Trophoblast cell (in vitro differentiated cells and primary cell): ENCODE results near the gene ZFAND2A.

Experiments
- DNase-seq, 2 donors: peaks; one replicate each; pipeline ENCODE4 v3.0.0-alpha.2; 2016
- H2AFZ ChIP-seq: 2 replicates; pipeline ENCODE4 v1.6.1; 2013; ENCODE audit warnings: low read length, moderate library complexity, mild to moderate bottlenecking; ENCODE audit not compliant: insufficient read depth, poor library complexity
- H2AK5ac ChIP-seq: 2 replicates; pipeline ENCODE4 v1.6.1; 2013; ENCODE audit warnings: mild to moderate bottlenecking, low read length
- H2BK120ac ChIP-seq: 2 replicates; pipeline ENCODE4 v1.6.1; 2013; ENCODE audit warnings: low read length, mild to moderate bottlenecking, moderate library complexity; ENCODE audit not compliant: insufficient read depth, poor library complexity
- H2BK12ac ChIP-seq: 2 replicates; pipeline ENCODE4 v1.6.1; 2013; ENCODE audit warnings: mild to moderate bottlenecking, low read length, moderate library complexity
- H2BK5ac ChIP-seq: 2 replicates; pipeline ENCODE4 v1.6.1; 2013; ENCODE audit warnings: low read length, low read depth, moderate library complexity, mild to moderate bottlenecking; ENCODE audit not compliant: poor library complexity
- H3K14ac ChIP-seq: 2 replicates; pipeline ENCODE4 v1.6.1; 2013; ENCODE audit warnings: mild to moderate bottlenecking, low read length
- H3K18ac ChIP-seq: 2 replicates; pipeline ENCODE4 v1.6.1; 2013; ENCODE audit warnings: mild to moderate bottlenecking, low read length
- H3K23ac ChIP-seq: 2 replicates; pipeline ENCODE4 v1.6.1; 2013; ENCODE audit warnings: low read length
- H3K27ac ChIP-seq: 2 replicates; pipeline ENCODE4 v1.5.1; 2013; ENCODE audit warnings: low read depth, mild to moderate bottlenecking, inconsistent platforms, low read length, moderate library complexity
- H3K27me3 ChIP-seq: 2 replicates; pipeline ENCODE4 v1.6.1; 2013; ENCODE audit warnings: inconsistent platforms, mild to moderate bottlenecking, low read length, moderate library complexity; ENCODE audit not compliant: insufficient read depth
- H3K36me3 ChIP-seq, 2 experiments: 1 replicate in 1 of 2; 2 replicates in 1 of 2; pipeline ENCODE4 v1.6.1; 2013; ENCODE audit warnings: low read length in 2 of 2, mild to moderate bottlenecking in 2 of 2, moderate library complexity in 1 of 2; ENCODE audit not compliant: insufficient read depth in 2 of 2, control insufficient read depth in 1 of 2
- H3K4ac ChIP-seq: 2 replicates; pipeline ENCODE4 v1.6.1; 2013; ENCODE audit warnings: low read depth, mild to moderate bottlenecking, low read length, moderate library complexity
- H3K4me1 ChIP-seq, 2 experiments: 1 replicate in 1 of 2; 2 replicates in 1 of 2; pipeline ENCODE4 v1.6.1; 2013; ENCODE audit warnings: low read length in 2 of 2, mild to moderate bottlenecking in 2 of 2, moderate library complexity in 1 of 2; ENCODE audit not compliant: insufficient read depth in 2 of 2, control insufficient read depth in 1 of 2
- H3K4me2 ChIP-seq: 2 replicates; pipeline ENCODE4 v1.6.1; 2013; ENCODE audit warnings: inconsistent platforms, mild to moderate bottlenecking, low read length, moderate library complexity
- H3K4me3 ChIP-seq: 2 replicates; pipeline ENCODE4 v1.5.1; 2013; ENCODE audit warnings: mild to moderate bottlenecking, low read depth, low read length, inconsistent platforms
- H3K79me1 ChIP-seq: one replicate; pipeline ENCODE4 v1.6.1; 2013; ENCODE audit warnings: low read length
- H3K79me2 ChIP-seq: 2 replicates; pipeline ENCODE4 v1.6.1; 2013; ENCODE audit warnings: low read length, mild to moderate bottlenecking; ENCODE audit not compliant: control insufficient read depth, insufficient read depth, poor library complexity
- H3K9ac ChIP-seq: 2 replicates; pipeline ENCODE4 v1.6.1; 2013; ENCODE audit warnings: mild to moderate bottlenecking, low read length
- H3K9me3 ChIP-seq: 2 replicates; pipeline ENCODE4 v1.6.1; 2013; ENCODE audit warnings: low read depth, mild to moderate bottlenecking, control low read depth, inconsistent platforms, low read length; ENCODE audit not compliant: insufficient read depth
- H4K12ac ChIP-seq: 2 replicates; pipeline ENCODE4 v1.6.1; 2013; ENCODE audit warnings: low read depth, mild to moderate bottlenecking, low read length, moderate library complexity
- H4K8ac ChIP-seq: 2 replicates; pipeline ENCODE4 v1.6.1; 2013; ENCODE audit warnings: low read depth, mild to moderate bottlenecking, low read length, moderate library complexity
- H4K91ac ChIP-seq: one replicate; pipeline ENCODE4 v1.6.1; 2013; ENCODE audit warnings: low read depth, mild to moderate bottlenecking, low read length, moderate library complexity
- WGBS: extraction: QIAGEN DNeasy Blood & Tissue Kit; methylation state at CpG from one replicate; pipeline ENCODE4 v1.1.7; 2013; ENCODE audit warnings: missing lambda C conversion rate; ENCODE audit not compliant: insufficient read length, insufficient coverage; ENCODE audit errors: extremely low coverage; 5-methylcytosine and 5-hydroxymethylcytosine counted together

The ZFAND2A gene

GRCh38 chr7:1151653-1152425 lies 8.2 kb downstream of the ZFAND2A start:
- Histone ChIP-seq H2AFZ (no peak overlapping the region), H3K4me2 (no peak overlapping the region), H3K79me1 (no peaks in the 10 kb centered on the region), H4K8ac (no peak overlapping the region), H3K4me1 (no peaks in the 10 kb centered on the region), H3K4ac (no peak overlapping the region), H3K36me3 (peaks cover 44 to 60% of the 10 kb centered on the region in 2 experiments), H2BK12ac (no peak overlapping the region), H3K14ac (no peak overlapping the region), H3K27me3 (no peaks in the 10 kb centered on the region), H4K91ac (no peak overlapping the region), H3K23ac (no peak overlapping the region), H3K18ac (no peak overlapping the region), H4K12ac (no peak overlapping the region), H2BK120ac (no peak overlapping the region), H3K9ac (no peak overlapping the region), H3K4me3 (no peak overlapping the region), H3K27ac (no peak overlapping the region), H2AK5ac (no peak overlapping the region), H3K79me2 (no peaks in the 10 kb centered on the region), H2BK5ac (no peak overlapping the region), H3K9me3 (peaks cover 3% of the 10 kb centered on the region)
- no CpG with 5 or more reads among the region's 20 CpGs for WGBS
- no peak for DNase-seq

- Histone ChIP-seq H3K4ac (no peak overlapping the region), H3K27me3 (no peaks in the 10 kb centered on the region), H3K14ac (no peak overlapping the region), H3K4me2 (no peak overlapping the region), H2BK120ac (no peak overlapping the region), H4K91ac (no peak overlapping the region), H3K23ac (no peak overlapping the region), H2BK5ac (no peak overlapping the region), H3K9me3 (no peaks in the 10 kb centered on the region), H3K18ac (no peak overlapping the region), H3K36me3 (peaks cover 39 to 55% of the 10 kb centered on the region in 2 experiments), H4K12ac (no peak overlapping the region), H3K9ac (no peak overlapping the region), H2BK12ac (no peak overlapping the region), H3K4me3 (no peak overlapping the region), H3K27ac (no peak overlapping the region), H3K4me1 (no peaks in the 10 kb centered on the region), H2AK5ac (no peak overlapping the region), H3K79me1 (no peaks in the 10 kb centered on the region), H4K8ac (no peak overlapping the region), H3K79me2 (no peaks in the 10 kb centered on the region), H2AFZ (no peak overlapping the region)
- WGBS: no CpG with 5 or more reads among the region's 13 CpGs
- no peak for DNase-seq
Observed at GRCh38 chr7:1151156-1151555, 8.8 kb downstream of the ZFAND2A start.

GRCh38 chr7:1150400-1151002 lies 9.5 kb downstream of the ZFAND2A start:
- Histone ChIP-seq H4K91ac (no peak overlapping the region), H3K9me3 (no peaks in the 10 kb centered on the region), H3K9ac (no peak overlapping the region), H2BK120ac (no peak overlapping the region), H4K8ac (no peak overlapping the region), H3K27ac (no peak overlapping the region), H3K27me3 (no peaks in the 10 kb centered on the region), H3K36me3 (peaks cover 35 to 51% of the 10 kb centered on the region in 2 experiments), H3K4ac (no peak overlapping the region), H2AK5ac (no peak overlapping the region), H3K4me1 (no peaks in the 10 kb centered on the region), H4K12ac (no peak overlapping the region), H2BK5ac (no peak overlapping the region), H3K79me2 (no peaks in the 10 kb centered on the region), H3K23ac (no peak overlapping the region), H2AFZ (no peak overlapping the region), H3K4me2 (no peak overlapping the region), H3K79me1 (no peaks in the 10 kb centered on the region), H2BK12ac (no peak overlapping the region), H3K14ac (no peak overlapping the region), H3K18ac (no peak overlapping the region), H3K4me3 (no peak overlapping the region)
- DNase-seq: no peak
- WGBS: no CpG with 5 or more reads among the region's 9 CpGs

- Histone ChIP-seq H4K91ac (no peak overlapping the region), H2AK5ac (no peak overlapping the region), H2BK5ac (no peak overlapping the region), H3K27me3 (no peaks in the 10 kb centered on the region), H3K36me3 (peaks cover 29 to 41% of the 10 kb centered on the region in 2 experiments), H3K4ac (no peak overlapping the region), H2AFZ (no peak overlapping the region), H3K27ac (no peak overlapping the region), H3K4me1 (no peaks in the 10 kb centered on the region), H3K9me3 (no peaks in the 10 kb centered on the region), H3K18ac (no peak overlapping the region), H3K4me2 (no peak overlapping the region), H2BK120ac (no peak overlapping the region), H3K4me3 (no peak overlapping the region), H4K8ac (no peak overlapping the region), H4K12ac (no peak overlapping the region), H3K79me2 (no peaks in the 10 kb centered on the region), H2BK12ac (no peak overlapping the region), H3K23ac (no peak overlapping the region), H3K9ac (no peak overlapping the region), H3K14ac (no peak overlapping the region), H3K79me1 (no peaks in the 10 kb centered on the region)
- DNase-seq: peak; percentile 76 to 86
- WGBS: no CpG with 5 or more reads among the region's 20 CpGs
Observed at GRCh38 chr7:1149351-1149794, 10.6 kb downstream of the ZFAND2A start.
